A204.1 (cell line): Measurements from ENCODE around the gene FER.
"Not testable (repeated sequence)": the region's sequence is repeated elsewhere in the genome, so short reads cannot be mapped to it uniquely, and the experiment has no call there.

Source experiments
- FAIRE-seq: peaks from 2 replicates; lab custom pipeline; 2012; peaks lifted over from hg19 to GRCh38; lab: Jason Lieb, UNC

The FER gene

DNA sequence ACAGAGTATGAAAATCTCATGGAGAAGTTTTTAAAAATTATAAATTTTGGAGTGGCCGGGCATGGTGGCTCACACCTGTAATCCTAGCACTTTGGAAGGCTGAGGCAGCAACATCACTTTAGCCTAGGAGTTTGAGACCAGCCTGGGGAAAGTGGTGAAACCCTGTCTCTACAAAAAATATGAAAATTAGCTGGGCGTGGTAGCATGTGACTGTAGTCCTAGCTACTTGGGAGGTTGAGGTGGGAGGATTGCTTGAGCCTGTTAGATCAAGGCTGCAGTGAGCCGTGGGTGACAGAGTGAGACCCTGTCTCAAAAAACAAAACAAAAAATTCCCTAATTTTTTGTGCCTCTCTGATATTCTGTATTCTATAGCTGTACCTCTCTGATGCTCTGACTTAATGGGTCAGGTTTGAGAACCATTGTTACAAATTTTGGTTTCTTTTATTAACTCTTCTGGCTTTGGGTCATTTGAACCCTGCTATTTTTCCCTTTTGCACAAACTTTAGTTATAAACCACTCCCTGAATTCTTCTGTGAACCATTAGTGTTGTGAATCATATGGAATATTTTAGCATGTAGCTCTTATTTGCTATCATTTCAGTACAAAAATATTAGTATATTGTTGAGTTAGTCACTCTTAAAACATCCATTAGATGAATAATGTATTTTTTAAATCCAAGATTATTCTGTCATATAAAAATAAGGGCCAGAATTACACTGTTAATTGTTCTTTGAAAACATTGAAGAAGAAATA lies 51.0 kb downstream of the FER start:
- no peak for FAIRE-seq

DNA sequence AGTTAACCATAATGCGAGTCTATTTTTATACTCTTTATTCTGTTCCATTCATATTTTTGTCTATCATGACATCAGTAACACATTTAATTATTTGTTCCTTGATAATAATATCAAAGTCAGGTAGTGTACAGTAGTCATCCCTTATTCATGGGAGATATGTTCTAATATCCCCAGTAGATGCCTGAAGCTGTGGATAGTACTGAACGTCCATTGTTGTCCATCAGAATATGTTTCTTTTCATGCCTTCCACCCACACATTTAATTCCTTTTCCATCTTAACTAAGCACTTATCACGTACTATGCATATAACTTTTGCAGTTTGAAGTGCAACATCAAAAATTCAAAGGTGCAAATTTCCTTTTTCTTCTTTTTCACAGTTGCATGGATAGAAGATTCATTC lies 53.6 kb downstream of the FER start:
- no peak for FAIRE-seq

DNA sequence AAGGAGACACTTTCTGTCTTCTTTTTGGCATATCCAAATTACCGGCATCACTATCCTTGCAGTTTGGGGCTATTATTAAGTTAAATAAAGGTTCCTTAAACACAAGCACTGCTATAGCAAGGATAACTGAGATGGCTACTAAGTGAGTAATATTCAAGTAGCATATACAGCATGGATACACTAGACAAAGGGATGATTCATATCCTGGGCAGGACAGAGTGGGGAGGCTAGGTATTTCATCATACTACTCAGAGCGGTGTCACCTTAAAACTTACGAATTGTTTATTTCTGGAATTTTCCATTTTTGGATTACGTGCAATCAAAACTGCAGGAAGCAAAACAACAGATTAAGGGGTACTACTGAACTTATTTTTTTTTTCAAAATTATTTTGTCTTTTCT lies 54.1 kb downstream of the FER start:
- no peak for FAIRE-seq

DNA sequence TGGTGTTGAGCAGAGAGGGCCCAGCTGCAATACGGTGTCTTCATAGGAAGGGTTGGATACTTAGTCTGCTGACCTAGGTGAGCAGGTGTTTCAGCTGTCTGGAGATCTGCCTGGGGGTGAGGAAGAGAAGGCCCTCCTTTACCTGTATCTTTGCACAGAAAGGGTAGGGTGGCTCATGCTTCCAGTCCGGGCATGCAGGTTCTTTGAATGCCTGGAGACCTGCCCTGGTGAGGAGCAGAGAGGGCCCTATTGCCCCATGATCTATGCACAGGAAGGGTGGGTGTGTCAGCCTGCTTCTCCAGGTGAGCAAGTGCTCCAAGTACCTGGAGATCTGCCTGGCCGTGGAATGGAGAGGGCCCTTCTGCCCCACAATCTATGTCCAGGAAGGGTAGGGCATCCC lies 63.0 kb downstream of the FER start:
- no peak for FAIRE-seq

DNA sequence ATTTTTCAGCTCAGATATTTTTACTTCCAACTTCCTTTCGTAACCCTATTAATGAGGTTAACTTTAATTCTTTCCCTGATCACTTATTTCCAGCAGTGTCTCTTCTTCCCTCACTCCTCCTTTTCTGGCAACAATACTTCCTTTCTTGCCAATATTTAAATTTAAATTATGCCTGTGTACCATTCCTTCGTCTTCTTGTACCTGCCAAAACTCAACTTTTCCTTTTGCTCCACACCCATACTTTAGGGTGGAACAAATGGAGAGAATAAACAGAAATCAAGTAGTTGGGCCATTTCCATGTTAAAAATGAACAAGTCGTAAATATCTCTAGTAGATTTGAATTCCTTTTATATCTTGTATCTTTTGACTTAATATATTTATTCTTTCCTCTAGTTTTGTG lies 66.0 kb downstream of the FER start:
- FAIRE-seq = no peak

DNA sequence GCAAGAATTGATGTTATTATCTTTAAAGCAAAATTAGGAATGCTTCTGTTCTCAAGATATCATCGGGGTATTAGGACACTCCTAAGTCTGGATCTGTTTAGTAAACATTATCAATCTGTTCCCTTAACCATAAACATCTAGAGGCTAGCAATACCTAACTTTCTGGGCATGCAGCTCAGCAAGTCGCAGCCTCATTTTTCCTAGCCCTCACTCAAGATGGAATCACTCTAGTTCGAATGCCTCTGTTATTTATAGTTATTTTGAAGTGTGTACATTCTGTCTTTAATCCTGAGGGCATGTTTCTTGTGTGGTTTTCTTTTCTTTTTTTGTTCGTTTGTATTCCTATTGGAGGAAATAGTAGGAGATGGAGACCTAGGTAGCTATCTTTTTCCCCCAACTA lies 66.9 kb downstream of the FER start:
- FAIRE-seq = no peak

DNA sequence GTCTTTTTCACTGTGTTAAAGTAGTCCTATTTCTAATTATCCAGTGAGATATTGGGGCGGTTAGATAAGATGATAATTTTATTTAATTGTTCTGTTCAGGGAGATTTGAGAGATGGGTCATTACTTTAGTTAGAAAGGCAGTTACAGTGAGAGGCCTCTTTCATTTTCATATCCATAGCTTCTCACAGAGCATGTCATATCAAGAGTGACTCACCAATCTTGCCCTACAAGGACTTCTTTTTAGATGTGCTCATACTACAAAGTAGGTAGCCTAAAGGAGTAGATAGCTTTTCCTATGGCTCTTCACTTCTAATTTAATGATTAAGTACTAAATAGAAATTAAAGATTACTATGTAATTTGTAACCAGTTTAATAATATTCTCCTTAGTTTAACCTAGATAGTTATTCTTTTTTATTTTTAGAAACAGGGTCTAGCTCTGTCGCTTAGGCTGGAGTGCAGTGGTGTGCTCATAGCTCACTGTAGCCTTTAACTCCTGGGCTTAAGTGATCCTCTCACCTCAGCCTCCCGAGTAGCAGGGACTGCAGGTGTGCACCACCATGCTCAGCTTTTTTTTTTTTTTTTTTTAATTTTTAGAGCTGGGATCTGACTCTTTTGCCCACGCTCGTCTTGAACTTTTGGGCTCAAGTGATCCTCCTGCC lies 71.0 kb downstream of the FER start:
- FAIRE-seq = no peak

DNA sequence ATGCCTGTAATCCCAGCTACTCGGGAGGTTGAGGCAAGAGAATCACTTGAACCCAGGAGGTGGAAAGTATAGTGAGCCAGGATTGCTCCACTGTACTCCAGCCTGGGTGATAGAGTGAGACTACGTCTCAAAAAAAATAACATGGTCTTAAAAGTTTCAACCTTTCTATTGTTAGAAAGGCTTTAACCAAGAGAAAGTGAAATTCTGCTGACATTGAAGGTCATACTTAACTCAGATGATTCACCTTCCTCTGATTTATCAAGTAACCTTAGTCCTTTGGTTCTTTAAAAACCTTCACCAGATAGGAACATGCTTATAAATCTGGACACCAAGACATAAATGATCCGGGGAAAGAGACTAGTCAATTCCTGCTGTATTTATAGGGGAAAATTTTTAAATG lies 73.3 kb downstream of the FER start:
- FAIRE-seq = no peak

DNA sequence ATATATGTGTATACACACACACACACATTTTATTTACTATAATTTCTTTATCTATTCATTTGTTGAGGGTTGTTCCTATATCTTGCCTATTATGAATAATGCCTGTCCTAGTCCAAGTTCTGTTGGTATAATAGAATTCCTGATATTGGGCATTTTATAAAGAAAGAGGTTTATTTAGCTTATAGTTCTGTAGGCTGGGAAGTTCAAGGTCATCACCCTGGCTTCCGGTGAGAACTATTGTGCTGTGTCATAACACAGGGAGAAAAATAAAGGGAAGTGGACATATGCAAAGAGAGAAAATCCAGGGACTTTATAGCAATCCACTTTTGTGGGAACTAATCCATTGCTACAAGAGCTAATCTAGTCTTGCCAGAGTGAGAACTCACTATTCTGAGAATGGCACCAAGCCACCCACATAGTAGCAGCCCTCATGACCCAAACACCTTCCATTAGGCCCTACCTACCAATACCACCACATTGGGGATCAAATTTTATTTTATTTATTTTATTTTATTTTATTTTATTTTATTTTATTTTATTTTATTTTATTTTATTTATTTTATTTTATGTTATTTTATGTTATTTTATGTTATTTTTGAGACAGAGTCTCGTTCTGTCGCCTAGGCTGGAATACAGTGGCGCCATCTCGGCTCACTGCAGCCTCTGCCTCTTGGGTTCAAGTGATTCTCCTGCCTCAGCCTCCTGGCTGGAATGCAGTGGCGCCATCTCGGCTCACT lies 74.7 kb downstream of the FER start:
- FAIRE-seq = no peak

DNA sequence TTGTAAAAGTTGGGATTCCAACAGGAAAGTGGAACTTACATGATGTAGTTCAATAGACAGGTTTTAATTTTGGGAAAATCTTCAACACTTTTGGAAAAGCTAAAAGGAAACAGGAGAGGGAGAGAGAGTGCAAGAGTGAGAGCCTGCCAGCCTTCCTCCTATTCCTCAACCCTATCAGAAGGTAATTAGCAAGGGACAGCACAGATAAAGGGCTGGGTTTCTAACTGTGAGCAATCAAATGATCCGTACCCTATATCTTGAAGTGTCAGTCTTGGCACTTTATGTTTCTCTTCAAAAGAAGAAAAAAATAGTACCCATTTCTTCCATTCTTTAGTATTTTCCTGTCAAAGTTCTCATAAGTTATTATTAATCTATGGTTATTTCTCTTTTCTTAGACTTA lies 79.4 kb downstream of the FER start:
- no peak for FAIRE-seq

DNA sequence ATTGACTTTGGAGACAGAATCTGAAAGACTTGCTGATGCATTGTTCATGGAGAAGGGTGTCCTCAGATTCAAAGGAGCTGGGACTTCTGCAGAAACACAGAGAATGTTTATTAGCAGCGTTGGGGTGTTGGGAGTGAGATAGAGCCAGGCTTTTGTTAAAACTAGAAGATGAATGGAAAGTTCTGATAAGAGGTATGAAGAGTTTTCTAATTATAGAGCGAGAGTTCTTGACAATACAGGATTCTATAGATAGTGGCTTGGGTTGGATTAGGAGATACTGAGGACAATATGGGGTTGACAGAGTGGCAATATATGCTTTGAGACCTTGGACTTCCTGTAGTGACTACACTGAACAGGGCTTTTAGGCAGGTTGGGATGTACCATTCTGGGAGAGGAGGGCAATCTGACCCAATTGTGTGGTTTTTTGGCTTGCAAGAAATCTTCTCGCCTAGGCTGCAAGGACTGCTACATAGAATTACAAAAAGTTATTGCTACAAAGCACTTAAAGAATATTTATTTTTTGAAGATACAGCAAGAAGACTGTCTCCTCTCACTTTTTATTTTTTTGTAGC lies 83.1 kb downstream of the FER start:
- no peak for FAIRE-seq

DNA sequence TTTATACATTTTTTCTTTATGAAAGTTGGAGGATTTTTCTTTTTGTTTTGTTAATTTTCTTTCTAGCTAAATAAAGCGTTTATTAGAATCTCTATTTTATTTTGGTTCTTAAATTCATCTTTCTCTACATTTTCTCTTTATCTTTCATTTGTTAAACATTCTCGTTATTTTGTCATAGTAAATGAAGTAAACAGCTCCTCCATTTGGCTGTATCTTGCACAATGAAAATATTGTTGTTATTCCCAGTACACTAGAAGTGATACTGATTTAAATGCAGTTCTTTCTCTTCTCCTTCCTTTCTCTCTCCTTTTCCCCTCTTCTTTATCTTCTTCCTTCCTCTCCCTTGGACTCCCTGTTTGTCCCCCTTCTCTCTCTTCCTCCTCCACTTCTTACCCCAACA lies 88.8 kb downstream of the FER start:
- FAIRE-seq = no peak

DNA sequence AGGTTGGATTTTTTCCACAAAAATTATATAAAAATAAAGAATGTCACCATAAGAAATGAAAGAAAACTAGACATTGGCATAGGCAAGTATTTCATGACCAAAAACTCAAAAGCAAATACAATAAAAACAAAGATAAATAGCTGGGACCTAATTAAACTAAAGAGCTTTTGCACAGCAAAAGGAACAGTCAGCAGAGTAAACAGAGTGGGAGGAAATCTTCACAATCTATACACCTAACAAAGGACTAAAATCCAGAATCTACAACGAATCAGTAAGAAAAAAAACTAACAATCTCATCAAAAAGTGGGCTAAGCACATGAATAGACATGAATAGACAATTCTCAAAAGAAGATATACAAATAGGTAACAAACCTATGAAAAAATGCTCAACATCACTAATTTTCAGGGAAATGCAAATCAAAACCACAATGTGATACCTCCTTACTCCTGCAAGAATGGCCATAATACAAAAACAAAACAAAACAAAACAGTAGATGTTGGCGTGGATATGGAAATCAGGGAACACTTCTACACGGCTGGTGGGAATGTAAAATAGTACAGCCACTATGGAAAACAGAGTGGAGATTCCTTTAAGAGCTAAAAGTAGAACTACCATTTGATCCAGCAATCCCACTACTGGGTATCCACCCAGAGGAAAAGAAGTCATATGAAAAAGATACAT lies 94.7 kb downstream of the FER start:
- not testable (repeated sequence) for FAIRE-seq

DNA sequence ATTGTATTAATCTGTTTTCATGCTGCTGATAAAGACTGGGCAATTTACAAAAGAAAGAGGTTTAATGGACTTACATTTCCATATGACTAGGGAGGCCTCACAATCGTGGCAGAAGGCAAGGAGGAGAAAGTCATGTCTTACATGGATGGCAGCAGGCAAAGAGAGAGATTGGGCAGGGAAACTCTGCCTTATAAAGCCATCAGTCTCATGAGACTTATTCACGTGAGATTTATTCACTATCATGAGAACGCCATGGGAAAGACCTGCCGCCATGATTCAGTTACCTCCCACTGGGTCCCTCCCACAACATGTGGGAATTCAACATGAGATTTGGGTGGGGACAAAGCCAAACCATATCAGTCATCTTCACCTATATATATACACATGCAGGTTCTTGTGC lies 103.4 kb downstream of the FER start:
- FAIRE-seq = not testable (repeated sequence)

DNA sequence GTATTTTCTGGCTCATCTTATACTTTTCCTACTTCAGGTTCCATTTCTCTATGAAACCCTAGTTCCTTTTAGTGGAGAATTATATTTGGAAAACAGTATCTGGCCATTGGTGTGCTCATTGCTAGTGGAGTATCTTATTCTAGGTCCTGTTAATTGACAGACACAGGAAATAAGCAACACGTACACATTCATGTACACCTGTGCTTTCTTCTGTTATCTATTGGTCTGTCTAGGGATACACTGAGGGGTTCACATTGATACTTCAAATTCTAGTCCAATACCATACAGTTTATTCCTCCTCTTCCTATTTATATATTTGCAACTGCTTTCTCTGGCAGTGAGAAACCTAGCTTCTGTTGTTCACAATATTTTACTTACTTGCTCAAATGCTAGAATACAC lies 110.2 kb downstream of the FER start:
- FAIRE-seq = no peak

DNA sequence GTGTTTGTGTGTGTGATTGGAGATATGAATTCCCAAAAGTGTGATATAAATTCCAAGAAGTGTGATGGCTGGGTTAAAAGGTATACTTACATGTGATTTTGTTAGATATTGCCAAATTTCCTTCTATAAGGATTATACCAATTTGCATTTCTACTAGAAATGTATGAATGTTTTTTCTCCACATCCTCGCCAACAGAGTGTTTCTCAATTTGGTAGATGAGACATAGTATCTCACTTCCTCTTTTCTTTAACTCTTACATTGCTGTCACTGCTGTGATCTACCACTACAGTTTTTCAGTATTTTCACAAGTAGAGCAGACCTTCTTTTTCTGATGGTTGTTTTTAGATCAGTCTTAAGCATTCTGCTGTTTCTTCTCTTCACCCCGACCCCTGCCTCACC lies 111.3 kb downstream of the FER start:
- no peak for FAIRE-seq

DNA sequence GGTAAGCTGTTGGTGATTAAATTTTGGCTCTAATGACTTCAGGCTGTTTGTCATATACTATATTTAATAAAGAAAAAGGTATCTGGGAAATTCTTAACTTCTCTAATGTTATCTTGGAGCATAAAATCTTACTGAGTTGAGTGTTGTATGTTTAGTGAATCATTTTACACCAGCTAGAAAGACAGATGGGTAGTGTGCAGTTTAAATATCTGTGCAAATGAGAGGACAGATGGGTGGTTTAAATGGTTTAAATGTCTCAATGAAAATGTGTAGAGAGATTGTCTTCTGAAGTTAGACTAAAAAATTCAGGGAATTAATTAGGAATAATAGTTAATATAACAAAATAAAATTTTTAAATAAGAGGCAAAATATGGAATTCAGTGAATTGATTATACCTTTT lies 114.5 kb downstream of the FER start:
- FAIRE-seq = no peak

DNA sequence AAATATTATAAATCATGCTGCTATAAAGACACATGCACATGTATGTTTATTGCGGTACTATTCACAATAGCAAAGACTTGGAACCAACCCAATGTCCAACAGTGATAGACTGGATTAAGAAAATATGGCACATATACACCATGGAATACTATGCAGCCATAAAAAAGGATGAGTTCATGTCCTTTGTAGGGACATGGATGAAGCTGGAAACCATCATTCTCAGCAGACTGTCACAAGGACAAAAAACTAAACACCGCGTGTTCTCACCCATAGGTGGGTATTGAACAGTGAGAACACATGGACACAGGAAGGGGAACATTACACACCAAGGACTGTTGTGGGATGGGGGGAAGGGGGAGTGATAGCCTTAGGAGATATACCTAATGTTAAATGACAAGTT lies 118.4 kb downstream of the FER start:
- not testable (repeated sequence) for FAIRE-seq

DNA sequence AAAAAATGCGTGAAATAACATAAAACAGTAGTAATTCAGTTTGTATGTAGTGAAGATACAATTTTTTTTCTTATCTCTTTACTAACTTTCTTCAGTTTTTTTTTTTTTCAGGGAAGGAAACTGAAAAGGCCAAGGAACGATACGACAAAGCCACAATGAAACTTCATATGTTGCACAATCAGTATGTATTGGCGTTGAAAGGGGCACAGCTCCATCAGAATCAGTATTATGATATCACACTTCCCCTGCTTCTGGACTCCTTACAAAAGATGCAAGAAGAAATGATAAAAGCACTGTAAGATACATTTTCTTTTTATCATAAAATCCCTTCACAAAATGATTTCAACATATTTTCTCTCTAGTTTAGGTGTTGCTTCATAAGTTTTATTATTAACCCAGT lies 120.0 kb downstream of the FER start:
- no peak for FAIRE-seq

DNA sequence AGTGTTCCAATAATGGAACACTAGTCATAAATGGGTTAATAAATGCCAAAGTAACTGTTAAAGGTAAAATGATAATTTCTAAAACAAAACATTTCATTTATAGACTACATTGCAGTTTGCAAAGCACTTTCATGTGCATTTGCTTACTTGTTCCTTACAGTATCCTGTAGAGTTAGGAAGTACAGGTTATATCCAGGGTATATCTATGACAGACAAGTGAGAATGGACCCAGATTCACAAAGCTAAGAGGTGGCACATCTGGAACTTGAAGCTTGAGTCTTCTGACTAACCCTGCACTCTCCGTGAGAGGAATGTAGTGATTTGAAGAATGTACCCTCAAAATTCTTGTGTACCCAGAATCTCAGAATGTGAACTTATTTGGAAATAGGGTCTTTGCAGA lies 121.4 kb downstream of the FER start:
- FAIRE-seq = no peak

DNA sequence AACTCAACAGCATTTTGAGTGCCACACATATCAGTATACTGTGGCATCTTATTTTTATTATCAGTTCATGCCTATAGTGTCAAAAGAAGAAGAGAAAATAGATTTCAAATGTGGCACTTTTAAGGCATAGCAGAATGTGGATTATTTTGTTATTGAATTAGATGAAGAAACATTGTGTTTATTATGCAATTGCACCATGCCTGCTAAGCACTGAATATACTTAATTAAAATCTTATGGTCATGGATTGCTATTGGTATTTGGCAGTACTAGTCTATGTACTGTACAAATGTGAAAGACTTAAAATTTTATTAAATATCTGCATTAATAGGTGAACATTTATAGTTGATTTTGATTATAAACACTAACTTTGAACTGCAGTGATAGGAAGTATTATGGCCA lies 128.8 kb downstream of the FER start:
- FAIRE-seq = no peak

DNA sequence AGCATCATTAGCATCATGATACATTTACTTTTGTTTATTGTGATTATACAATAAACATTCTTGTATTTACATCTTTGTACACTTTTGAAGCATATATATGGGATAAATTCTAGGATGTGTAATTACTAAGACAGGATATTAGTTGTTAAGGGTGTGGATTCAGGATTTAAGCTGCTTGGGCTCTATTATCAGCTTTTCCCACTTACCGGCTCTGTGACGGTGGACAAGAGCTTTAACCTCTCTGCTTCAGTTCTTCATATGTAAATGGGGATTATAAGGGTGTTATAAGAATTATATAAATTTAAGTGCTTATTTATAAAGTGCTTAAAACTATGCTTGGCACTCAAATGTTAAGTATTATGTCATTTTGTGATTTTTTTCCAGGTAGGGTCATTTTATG lies 131.1 kb downstream of the FER start:
- no peak for FAIRE-seq

DNA sequence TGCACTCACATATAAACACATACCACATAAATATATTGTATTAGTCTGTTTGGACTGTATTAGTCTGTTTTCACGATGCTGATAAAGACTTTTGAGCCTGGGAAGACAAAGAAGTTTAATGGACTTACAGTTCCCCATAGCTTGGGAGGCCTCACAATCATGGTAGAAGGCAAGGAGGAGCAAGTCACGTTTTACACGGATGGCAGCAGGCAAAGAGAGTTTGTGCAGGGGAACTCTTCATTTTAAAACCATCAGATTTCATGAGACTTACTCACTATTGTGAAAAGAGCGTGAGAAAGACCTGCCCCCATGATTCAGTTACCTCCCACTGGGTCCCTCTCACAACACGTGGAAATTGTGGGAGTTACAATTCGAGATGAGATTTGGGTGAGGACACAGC lies 133.4 kb downstream of the FER start:
- FAIRE-seq = no peak
